IMR-90 (cell line): ENCODE data around the gene DIPK1A. TPM values are rescaled to one million over a fixed set of nuclear protein-coding genes. Genes with fewer than 3 reads are reported as not detected.

ENCODE experiments used
- ATAC-seq: fragments of 200-7000 bp; cut with Tn5 transposase; 2 replicates; pipeline ENCODE4 v1.9.1; 2020; ENCODE audit warnings: low read depth, mild to moderate bottlenecking, moderate library complexity
- BruUV-seq: library from RNA; stranded (reverse); fragments of 400-500 nt; replicated peaks from 2 replicates; lab custom pipeline; 2021; lab: Mats Ljungman, UMichigan
- CTCF ChIA-PET: fragments of 300-600 bp; formaldehyde crosslinking; extraction: SDS; loops from one replicate; lab custom pipeline; 2021; ENCODE audit warnings: antibody characterized with exemption; lab: Yijun Ruan, JAX
- POLR2A ChIA-PET: fragments of 300-600 bp; sonication (Branson Sonifier 250); formaldehyde crosslinking; loops from one replicate; lab custom pipeline; 2022; ENCODE audit warnings: antibody characterized with exemption; ENCODE audit not compliant: unreplicated experiment; lab: Charles Lee
- DNase-seq: peaks from one replicate; pipeline ENCODE4 v3.0.0; 2013
- H2AFZ ChIP-seq: replicated peaks from 2 replicates; pipeline ENCODE3; 2013; ENCODE audit warnings: low read length, mild to moderate bottlenecking; ENCODE audit not compliant: poor library complexity
- H2AK5ac ChIP-seq: 2 replicates; pipeline ENCODE4 v1.6.1; 2013; ENCODE audit warnings: low read depth, low read length, inconsistent platforms
- H2AK9ac ChIP-seq: replicated peaks from 2 replicates; pipeline ENCODE3; 2013; ENCODE audit warnings: mild to moderate bottlenecking, low read depth, low read length, moderate library complexity; ENCODE audit not compliant: poor library complexity
- H2BK120ac ChIP-seq: 2 replicates; pipeline ENCODE4 v1.6.1; 2013; ENCODE audit warnings: low read depth, low read length, inconsistent platforms
- H2BK15ac ChIP-seq: 3 replicates; pipeline ENCODE4 v1.6.1; 2013; ENCODE audit warnings: low read depth, low read length, inconsistent platforms
- H2BK20ac ChIP-seq: 2 replicates; pipeline ENCODE4 v1.6.1; 2013; ENCODE audit warnings: low read depth, mild to moderate bottlenecking, inconsistent platforms, low read length, moderate library complexity
- H2BK5ac ChIP-seq: 2 replicates; pipeline ENCODE4 v1.6.1; 2013; ENCODE audit warnings: mild to moderate bottlenecking, low read depth, low read length, inconsistent platforms; ENCODE audit not compliant: poor library complexity, severe bottlenecking
- H3K14ac ChIP-seq: replicated peaks from 2 replicates; pipeline ENCODE4 v1.6.1; 2013; ENCODE audit warnings: low read depth, low read length, inconsistent platforms
- H3K18ac ChIP-seq: 2 replicates; pipeline ENCODE4 v1.6.1; 2013; ENCODE audit warnings: low read depth, low read length, control low read depth
- H3K23ac ChIP-seq: 2 replicates; pipeline ENCODE4 v1.6.1; 2013; ENCODE audit warnings: low read depth, low read length, inconsistent platforms
- H3K27ac ChIP-seq: 2 replicates; pipeline ENCODE4 v1.5.1; 2013; ENCODE audit warnings: mild to moderate bottlenecking, control low read depth, low read length; ENCODE audit not compliant: insufficient read depth
- H3K27me3 ChIP-seq: 2 replicates; pipeline ENCODE4 v1.6.1; 2013; ENCODE audit warnings: low read length; ENCODE audit not compliant: control insufficient read depth, insufficient read depth
- H3K36me3 ChIP-seq: 2 replicates; pipeline ENCODE4 v1.6.1; 2013; ENCODE audit warnings: low read length, mixed read lengths; ENCODE audit not compliant: control insufficient read depth, insufficient read depth
- H3K4ac ChIP-seq: 2 replicates; pipeline ENCODE4 v1.6.1; 2013; ENCODE audit warnings: low read depth, low read length, inconsistent platforms
- H3K4me1 ChIP-seq: 2 replicates; pipeline ENCODE4 v1.6.1; 2013; ENCODE audit warnings: low read length, mixed read lengths; ENCODE audit not compliant: control insufficient read depth, insufficient read depth
- H3K4me2 ChIP-seq: 2 replicates; pipeline ENCODE4 v1.6.1; 2013; ENCODE audit warnings: low read depth, mild to moderate bottlenecking, control low read depth, low read length, moderate library complexity
- H3K4me3 ChIP-seq: 2 replicates; pipeline ENCODE4 v1.5.1; 2013; ENCODE audit warnings: low read depth, mild to moderate bottlenecking, control low read depth, low read length, moderate library complexity; ENCODE audit not compliant: insufficient read depth
- H3K56ac ChIP-seq: 2 replicates; pipeline ENCODE4 v1.6.1; 2013; ENCODE audit warnings: low read length, inconsistent platforms; ENCODE audit not compliant: insufficient read depth; ENCODE audit errors: extremely low read depth
- H3K79me1 ChIP-seq, 2 experiments: 2 replicates each; pipeline ENCODE4 v1.6.1; 2013; ENCODE audit warnings: low read length in 2 of 2, inconsistent platforms in 1 of 2, low read depth in 1 of 2
- H3K9ac ChIP-seq: 2 replicates; pipeline ENCODE4 v1.6.1; 2013; ENCODE audit warnings: low read depth, low read length, control low read depth
- H3K9me1 ChIP-seq: 2 replicates; pipeline ENCODE4 v1.6.1; 2013; ENCODE audit warnings: low read length, inconsistent platforms; ENCODE audit not compliant: insufficient read depth
- H3K9me3 ChIP-seq: 2 replicates; pipeline ENCODE4 v1.6.1; 2013; ENCODE audit warnings: low read length; ENCODE audit not compliant: control insufficient read depth, insufficient read depth
- H4K20me1 ChIP-seq: 2 replicates; pipeline ENCODE4 v1.6.1; 2013; ENCODE audit warnings: low read length, inconsistent platforms; ENCODE audit not compliant: insufficient read depth
- H4K5ac ChIP-seq: 2 replicates; pipeline ENCODE4 v1.6.1; 2013; ENCODE audit warnings: mild to moderate bottlenecking, low read depth, low read length, control low read depth
- H4K8ac ChIP-seq, 2 experiments: 2 replicates each; pipeline ENCODE4 v1.6.1; 2013; ENCODE audit warnings: low read depth in 2 of 2, low read length in 2 of 2, control low read depth in 1 of 2, inconsistent platforms in 1 of 2
- H4K91ac ChIP-seq: 2 replicates; pipeline ENCODE4 v1.6.1; 2013; ENCODE audit warnings: low read depth, low read length, inconsistent platforms; ENCODE audit not compliant: insufficient read depth
- CEBPB ChIP-seq: IDR thresholded peaks from 2 replicates; pipeline ENCODE4 v1.6.1; 2012; ENCODE audit warnings: low read depth, low read length, improper control_type of control experiment
- CHD1 ChIP-seq: IDR thresholded peaks from 2 replicates; pipeline ENCODE4 v1.6.1; 2012; ENCODE audit warnings: low read depth, low read length, improper control_type of control experiment
- FOS ChIP-seq: fragments of 150-350 bp; IDR thresholded peaks from 2 replicates; pipeline ENCODE4 v1.6.1; 2016; ENCODE audit warnings: low read depth, low read length
- NFE2L2 ChIP-seq: fragments of 150-350 bp; IDR thresholded peaks from 2 replicates; pipeline ENCODE4 v1.6.1; 2016; ENCODE audit warnings: low read depth, mild to moderate bottlenecking, low read length
- POLR2A ChIP-seq: IDR thresholded peaks from 2 replicates; pipeline ENCODE4 v1.6.1; 2012; ENCODE audit warnings: mild to moderate bottlenecking, low read depth, low read length
- RAD21 ChIP-seq: IDR thresholded peaks from 2 replicates; pipeline ENCODE4 v1.6.1; 2012; ENCODE audit warnings: low read length, improper control_type of control experiment
- RCOR1 ChIP-seq: IDR thresholded peaks from 2 replicates; pipeline ENCODE4 v1.6.1; 2012; ENCODE audit warnings: mild to moderate bottlenecking, low read length, improper control_type of control experiment; ENCODE audit not compliant: insufficient replicate concordance
- WGBS, 2 experiments: methylation state at CpG; one replicate each; pipeline versions ENCODE4 v1.1.5 to v1.1.7; 2013; ENCODE audit warnings: missing lambda C conversion rate in 2 of 2; ENCODE audit not compliant: insufficient read length in 1 of 2; ENCODE audit errors: extremely low coverage in 2 of 2; 5-methylcytosine and 5-hydroxymethylcytosine counted together
- dilution Hi-C: fragments of 300-500 bp; cut with HindIII; formaldehyde crosslinking; loops from one replicate; pipeline ENCODE4 v1.14.3; 2018; ENCODE audit warnings: low sequenced_read_pairs; ENCODE audit not compliant: unreplicated experiment
- in situ Hi-C: fragments of 300-500 bp; cut with MboI; formaldehyde crosslinking; loops from 3 replicates; pipeline ENCODE4 v1.14.3; 2019; ENCODE audit warnings: low sequenced_read_pairs, inconsistent platforms, mixed read lengths
- intact Hi-C: fragments of 100-400 bp; cut with micrococcal nuclease; formaldehyde crosslinking; loops from 2 replicates; pipeline ENCODE4 v1.10.0; 2022
- polyA plus RNA-seq, 3 experiments: library from polyadenylated mRNA; depleted of rRNA; stranded (reverse); fragments of >200 nt; gene quantifications; 2 replicates each; pipeline ENCODE4 v1.2.3, GENCODE V29; 2012; ENCODE audit warnings: low replicate concordance in 1 of 3
- total RNA-seq: library from RNA; depleted of rRNA; stranded (reverse); fragments of >200 nt; gene quantifications from 2 replicates; pipeline ENCODE4 v1.2.3, GENCODE V29; 2012
- TF ChIP-seq, protein P1 (sequence below): fragments of 150-350 bp; IDR thresholded peaks from 2 replicates; pipeline ENCODE4 v1.6.1; 2017; ENCODE audit warnings: mild to moderate bottlenecking, antibody characterized with exemption, low read length, low read depth

The DIPK1A gene
- total and polyA plus RNA-seq, 2 of the 4 experiments (the other 2 are of a cell fraction), result 4.7 to 5.7 TPM

- TF ChIP-seq NFE2L2, result no peak
- TF ChIP-seq CHD1, result no peak
- no peak for TF ChIP-seq POLR2A
- no peak for TF ChIP-seq RAD21
- TF ChIP-seq, protein P1, sequence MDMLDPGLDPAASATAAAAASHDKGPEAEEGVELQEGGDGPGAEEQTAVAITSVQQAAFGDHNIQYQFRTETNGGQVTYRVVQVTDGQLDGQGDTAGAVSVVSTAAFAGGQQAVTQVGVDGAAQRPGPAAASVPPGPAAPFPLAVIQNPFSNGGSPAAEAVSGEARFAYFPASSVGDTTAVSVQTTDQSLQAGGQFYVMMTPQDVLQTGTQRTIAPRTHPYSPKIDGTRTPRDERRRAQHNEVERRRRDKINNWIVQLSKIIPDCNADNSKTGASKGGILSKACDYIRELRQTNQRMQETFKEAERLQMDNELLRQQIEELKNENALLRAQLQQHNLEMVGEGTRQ, result no peak
- TF ChIP-seq FOS, result no peak
Measured at GRCh38 chr1:92943502-92943847, 17.8 kb downstream of the DIPK1A start (continued).

DNA sequence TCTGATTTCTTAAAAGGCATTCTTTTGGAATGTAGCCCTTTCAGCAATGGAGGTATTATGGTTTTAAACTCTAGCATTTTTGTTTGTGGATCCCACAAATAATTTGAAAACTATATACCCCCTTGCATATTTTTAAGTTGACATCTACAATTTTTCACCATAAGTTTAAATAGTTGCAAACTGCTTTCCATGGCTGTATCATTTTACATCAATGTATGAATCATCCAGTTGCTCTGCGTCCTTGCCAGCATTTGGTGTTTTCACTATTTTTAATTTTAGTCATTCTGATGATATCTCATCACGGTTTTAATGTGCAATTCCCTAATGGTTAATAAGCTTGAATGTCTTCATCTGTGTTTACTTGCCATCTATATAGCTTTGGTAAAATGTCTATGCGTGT lies 20.7 kb downstream of the DIPK1A start:
- WGBS, 2 experiments, result no CpG with 5 or more reads among the region's 3 CpGs
- POLR2A ChIA-PET, result interaction anchor here (0.9 kb wide), 1 partner anchor 22 kb away, joined by 3 read pairs; no protein-coding TSS in a partner anchor
- Histone ChIP-seq H2BK120ac (peak overlapping the region; percentile 0; the same call in 1 of the 2 replicates), H3K4me1 (peaks cover 8% of the 10 kb centered on the region), H2BK20ac (no peak overlapping the region), H3K27ac (no peak overlapping the region), H3K18ac (no peak overlapping the region), H2BK15ac (no peak overlapping the region), H3K4ac (no peak overlapping the region), H4K8ac (no peak overlapping the region), H3K4me2 (no peak overlapping the region), H3K23ac (no peak overlapping the region), H3K4me3 (no peak overlapping the region), H3K27me3 (no peaks in the 10 kb centered on the region), H3K9me1 (peaks cover 7% of the 10 kb centered on the region), H2AK5ac (no peak overlapping the region), H2AFZ (no peak overlapping the region), H3K56ac (no peak overlapping the region), H3K79me1 (peaks cover 16 to 31% of the 10 kb centered on the region in 2 experiments; a peak in 3 of 4 replicates), H3K14ac (no peak overlapping the region), H3K36me3 (no peaks in the 10 kb centered on the region), H3K9me3 (no peaks in the 10 kb centered on the region), H3K9ac (no peak overlapping the region), H2AK9ac (no peak overlapping the region), H4K5ac (no peak overlapping the region), H4K91ac (no peak overlapping the region), H2BK5ac (peak overlapping the region; percentile 89), H4K20me1 (no peaks in the 10 kb centered on the region)
- TF ChIP-seq NFE2L2, result no peak
- TF ChIP-seq RCOR1, result peak; percentile 78
- peak; percentile 54; the same call in 1 of the 2 replicates for TF ChIP-seq FOS
- TF ChIP-seq CEBPB, result no peak
- dilution Hi-C loops, result no loop called here
- in situ Hi-C loops, result no loop called here
- CTCF ChIA-PET, result no interaction called here
- DNase-seq (peak; percentile 75), ATAC-seq (peak; percentile 80)
- intact Hi-C loops, result loop anchor here (5.0 kb wide), 1 partner anchor 63 kb away; no protein-coding TSS in a partner anchor
- no TSS peak for BruUV-seq
